Astrocyte (in vitro differentiated cells and primary cell): Measurements from ENCODE around the gene AVL9.

Experiments used
- EZH2 ChIP-seq: IDR thresholded peaks from 2 replicates; pipeline ENCODE4 v1.6.1; 2012; ENCODE audit warnings: mild to moderate bottlenecking, low read length, inconsistent platforms; ENCODE audit not compliant: insufficient read depth
- TF ChIP-seq, protein P1 (sequence below): IDR thresholded peaks from 2 replicates; pipeline ENCODE4 v1.5.1; 2011; ENCODE audit warnings: low read depth, mild to moderate bottlenecking, inconsistent platforms, low read length, moderate library complexity; ENCODE audit not compliant: insufficient read depth

DNA sequence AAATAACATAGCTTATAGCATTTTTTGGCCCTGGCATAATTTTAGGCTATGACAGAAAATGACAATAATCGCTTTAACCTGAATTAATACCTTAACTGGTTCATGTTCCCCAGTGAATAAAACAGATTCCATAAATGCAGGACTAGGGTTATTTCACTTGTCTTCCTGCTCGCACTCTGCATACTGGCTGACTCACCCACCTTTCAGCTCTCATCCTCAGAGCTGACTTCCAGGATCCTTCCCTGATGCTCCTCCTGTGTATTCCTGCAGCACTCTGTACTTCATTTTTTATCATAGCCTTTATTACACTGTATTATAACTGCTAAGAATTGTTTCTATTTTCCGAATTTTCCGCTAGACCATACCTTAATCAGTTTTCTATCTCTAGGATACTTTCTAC is 123.7 kb downstream of the AVL9 start:
- TF ChIP-seq, protein P1, sequence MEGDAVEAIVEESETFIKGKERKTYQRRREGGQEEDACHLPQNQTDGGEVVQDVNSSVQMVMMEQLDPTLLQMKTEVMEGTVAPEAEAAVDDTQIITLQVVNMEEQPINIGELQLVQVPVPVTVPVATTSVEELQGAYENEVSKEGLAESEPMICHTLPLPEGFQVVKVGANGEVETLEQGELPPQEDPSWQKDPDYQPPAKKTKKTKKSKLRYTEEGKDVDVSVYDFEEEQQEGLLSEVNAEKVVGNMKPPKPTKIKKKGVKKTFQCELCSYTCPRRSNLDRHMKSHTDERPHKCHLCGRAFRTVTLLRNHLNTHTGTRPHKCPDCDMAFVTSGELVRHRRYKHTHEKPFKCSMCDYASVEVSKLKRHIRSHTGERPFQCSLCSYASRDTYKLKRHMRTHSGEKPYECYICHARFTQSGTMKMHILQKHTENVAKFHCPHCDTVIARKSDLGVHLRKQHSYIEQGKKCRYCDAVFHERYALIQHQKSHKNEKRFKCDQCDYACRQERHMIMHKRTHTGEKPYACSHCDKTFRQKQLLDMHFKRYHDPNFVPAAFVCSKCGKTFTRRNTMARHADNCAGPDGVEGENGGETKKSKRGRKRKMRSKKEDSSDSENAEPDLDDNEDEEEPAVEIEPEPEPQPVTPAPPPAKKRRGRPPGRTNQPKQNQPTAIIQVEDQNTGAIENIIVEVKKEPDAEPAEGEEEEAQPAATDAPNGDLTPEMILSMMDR = no peak
- TF ChIP-seq EZH2 = no peak
